ENCODE data around the gene SPACA5B. TPM values are rescaled to one million over a fixed set of nuclear protein-coding genes. Genes with fewer than 3 reads are reported as not detected.
"Not testable (repeated sequence)": the region's sequence is repeated elsewhere in the genome, so short reads cannot be mapped to it uniquely, and the experiment has no call there.

Gene SPACA5B
- total and polyA plus RNA-seq, 9 donors = not detected

GRCh38 chrX:48180811-48181210, 50.4 kb downstream of the SPACA5B start:
- Histone ChIP-seq H3K4me1 (ENCODE audit: insufficient read depth) (no peaks in the 10 kb centered on the region), H3K27me3 (no peaks in the 10 kb centered on the region), H3K4me3 (no peak overlapping the region), H3K9me3 (no peaks in the 10 kb centered on the region), H3K36me3 (no peaks in the 10 kb centered on the region), H3K27ac (no peak overlapping the region)
- intact Hi-C loops (cut with DNase I) = no loop called here
- no peak for DNase-seq
- TF ChIP-seq EP300 (IDR thresholded peaks at IDR 0.05) (no peak), POLR2A (IDR thresholded peaks at IDR 0.05) (no peak), CTCF (IDR thresholded peaks at IDR 0.05) (no peak)
- WGBS, 3 donors = 85 to 92% (median 90%) methylated on average over 4 of the region's 4 CpGs

GRCh38 chrX:48181882-48182281, 51.5 kb downstream of the SPACA5B start:
- H3K36me3 ChIP-seq; H3K27ac ChIP-seq; H3K4me1 ChIP-seq (ENCODE audit: insufficient read depth); DNase-seq; H3K27me3 ChIP-seq; H3K4me3 ChIP-seq; H3K9me3 ChIP-seq; intact Hi-C loops (cut with DNase I): not testable (repeated sequence)
- 45 to 55% (median 46%) methylated on average over 5 of the region's 5 CpGs for WGBS, 3 donors

Small RNA genes within 50 kb of the gene (small RNA-seq; reads per million reads assigned to genes)
- gene AC245047.7 (not detected), gene RNU6-707P (not detected)

Other genes with a start within 250 kb of the SPACA5B start
- 1 to 10 TPM; 3.2 to 5.6 (median 5.2) TPM for gene ZNF182, start 126.6 kb upstream of the SPACA5B start, total RNA-seq
- gene ZNF182, start 126.6 kb upstream of the SPACA5B start, polyA plus RNA-seq = 1 to 10 TPM; 4.2 to 6.3 TPM
- gene SPACA5, start 123.6 kb upstream of the SPACA5B start, total RNA-seq = not detected
- under 1 TPM in 1 of 2 donors, not detected in 1; 0.25 TPM for gene SPACA5, start 123.6 kb upstream of the SPACA5B start, polyA plus RNA-seq
- gene ZNF630, start 59.0 kb upstream of the SPACA5B start, total RNA-seq = 1 to 10 TPM; 2.8 to 6.9 (median 4.1) TPM
- 1 to 10 TPM; 2.9 to 6.6 TPM for gene ZNF630, start 59.0 kb upstream of the SPACA5B start, polyA plus RNA-seq
- gene SSX5, start 66.2 kb downstream of the SPACA5B start, total RNA-seq = not detected
- gene SSX5, start 66.2 kb downstream of the SPACA5B start, polyA plus RNA-seq = not detected
- gene SSX1, start 124.8 kb downstream of the SPACA5B start, total RNA-seq = under 1 TPM in 1 of 7 donors, not detected in 6; 0.20 TPM
- not detected for gene SSX1, start 124.8 kb downstream of the SPACA5B start, polyA plus RNA-seq
- gene SSX3, start 226.1 kb downstream of the SPACA5B start, total RNA-seq = not detected
- not detected for gene SSX3, start 226.1 kb downstream of the SPACA5B start, polyA plus RNA-seq